ENCODE results near the gene C4orf50. TPM values are rescaled to one million over a fixed set of nuclear protein-coding genes. Genes with fewer than 3 reads are reported as not detected.

C4orf50 gene
- total and polyA plus RNA-seq, 11 donors: 0.05 to 0.11 TPM; not detected in 9

DNA sequence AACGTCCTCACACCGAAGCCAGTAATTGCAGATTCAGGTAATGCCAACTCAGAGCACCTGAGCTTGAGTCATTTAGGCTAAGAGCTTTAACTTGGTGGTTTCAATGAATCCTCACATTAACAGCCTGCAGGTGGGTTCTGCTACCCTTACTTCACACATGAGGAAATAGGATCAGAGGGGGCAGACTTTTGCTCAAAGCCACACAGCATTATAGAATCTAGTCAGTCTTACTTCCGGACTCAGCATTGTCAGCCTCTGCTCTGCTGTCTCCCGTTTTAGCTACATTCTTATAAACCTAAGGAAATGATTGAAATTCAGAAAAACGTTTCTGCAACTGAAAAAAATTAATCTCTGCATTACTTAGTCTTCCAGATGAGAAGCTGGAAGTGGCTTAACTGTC lies 6.0 kb downstream of the C4orf50 start:
- H3K4me3 ChIP-seq: no peak overlapping the region
- no peaks in the 10 kb centered on the region for H3K9me3 ChIP-seq
- intact Hi-C loops (cut with DNase I): no loop called here
- ATAC-seq (no peak), DNase-seq (no peak)
- H3K27ac ChIP-seq: no peak overlapping the region
- no peaks in the 10 kb centered on the region for H3K36me3 ChIP-seq
- 66 to 70% (median 67%) methylated on average over 5 of the region's 5 CpGs for WGBS, 4 donors
- peaks cover 3 to 41% (median 15%) of the 10 kb centered on the region in 9 donors for H3K27me3 ChIP-seq
- H3K4me1 ChIP-seq: peaks cover 0 to 11% (median 0%) of the 10 kb centered on the region in 12 donors
- no peak for TF ChIP-seq POLR2A (IDR thresholded peaks at IDR 0.05)
- TF ChIP-seq, protein P1, sequence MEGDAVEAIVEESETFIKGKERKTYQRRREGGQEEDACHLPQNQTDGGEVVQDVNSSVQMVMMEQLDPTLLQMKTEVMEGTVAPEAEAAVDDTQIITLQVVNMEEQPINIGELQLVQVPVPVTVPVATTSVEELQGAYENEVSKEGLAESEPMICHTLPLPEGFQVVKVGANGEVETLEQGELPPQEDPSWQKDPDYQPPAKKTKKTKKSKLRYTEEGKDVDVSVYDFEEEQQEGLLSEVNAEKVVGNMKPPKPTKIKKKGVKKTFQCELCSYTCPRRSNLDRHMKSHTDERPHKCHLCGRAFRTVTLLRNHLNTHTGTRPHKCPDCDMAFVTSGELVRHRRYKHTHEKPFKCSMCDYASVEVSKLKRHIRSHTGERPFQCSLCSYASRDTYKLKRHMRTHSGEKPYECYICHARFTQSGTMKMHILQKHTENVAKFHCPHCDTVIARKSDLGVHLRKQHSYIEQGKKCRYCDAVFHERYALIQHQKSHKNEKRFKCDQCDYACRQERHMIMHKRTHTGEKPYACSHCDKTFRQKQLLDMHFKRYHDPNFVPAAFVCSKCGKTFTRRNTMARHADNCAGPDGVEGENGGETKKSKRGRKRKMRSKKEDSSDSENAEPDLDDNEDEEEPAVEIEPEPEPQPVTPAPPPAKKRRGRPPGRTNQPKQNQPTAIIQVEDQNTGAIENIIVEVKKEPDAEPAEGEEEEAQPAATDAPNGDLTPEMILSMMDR (IDR thresholded peaks at IDR 0.05): no peak

DNA sequence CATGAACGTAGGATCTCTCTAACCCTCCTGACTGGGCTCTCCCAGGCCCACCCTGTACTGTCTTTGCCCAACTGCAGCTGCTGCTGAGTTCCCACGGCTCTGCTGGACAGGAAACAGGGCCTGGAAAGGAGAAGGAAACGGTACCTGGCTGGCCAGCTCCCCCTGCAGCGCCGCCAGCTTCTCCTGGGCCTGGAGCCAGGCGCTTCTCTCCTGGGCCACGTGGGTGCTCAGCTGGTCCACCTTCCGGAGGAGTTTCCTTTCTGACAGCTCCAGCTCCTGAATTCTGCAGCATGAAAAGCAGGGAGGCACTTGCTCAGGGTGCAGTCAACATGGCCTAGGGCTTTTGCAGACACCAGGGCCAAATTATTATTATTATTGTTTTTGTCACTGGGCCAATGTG lies 6.5 kb downstream of the C4orf50 start:
- 14 to 17% (median 14%) methylated on average over 8 of the region's 8 CpGs for WGBS, 4 donors
- peaks cover 0 to 11% (median 0%) of the 10 kb centered on the region in 12 donors for H3K4me1 ChIP-seq
- intact Hi-C loops (cut with DNase I): no loop called here
- no peak overlapping the region for H3K27ac ChIP-seq
- H3K27me3 ChIP-seq: peaks cover 3 to 46% (median 15%) of the 10 kb centered on the region in 9 donors
- DNase-seq: peak in 1 of 5 donors; percentile 35
- ATAC-seq: peak in 2 of 4 donors; percentile 39 to 65
- no peak overlapping the region for H3K4me3 ChIP-seq
- no peak for TF ChIP-seq POLR2A (IDR thresholded peaks at IDR 0.05)
- TF ChIP-seq, protein P1 (IDR thresholded peaks at IDR 0.05): no peak
- no peaks in the 10 kb centered on the region for H3K9me3 ChIP-seq
- H3K36me3 ChIP-seq: no peaks in the 10 kb centered on the region

DNA sequence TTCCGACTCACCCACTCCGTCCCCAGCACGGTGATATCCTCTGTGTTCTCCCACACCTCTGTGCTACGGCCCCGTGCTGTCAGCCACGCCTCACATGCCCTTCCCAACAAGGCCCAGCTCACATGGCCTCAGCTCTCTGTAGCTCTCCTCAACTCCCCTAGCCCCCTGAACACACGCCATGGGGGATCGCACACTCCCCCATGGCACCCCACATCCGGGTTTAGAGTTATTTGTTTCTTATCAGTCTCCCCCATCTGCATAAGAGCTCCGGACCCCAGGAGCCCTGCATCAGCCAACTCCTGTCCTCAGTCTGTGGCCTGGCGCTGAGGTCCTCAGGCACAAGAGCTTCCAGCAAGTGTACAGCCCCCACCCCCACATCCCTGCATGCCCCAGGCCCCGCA lies 7.0 kb downstream of the C4orf50 start:
- Histone ChIP-seq H3K27me3 (peaks cover 3 to 50% (median 16%) of the 10 kb centered on the region in 9 donors), H3K9me3 (no peaks in the 10 kb centered on the region), H3K4me3 (no peak overlapping the region), H3K27ac (no peak overlapping the region), H3K4me1 (peaks cover 0 to 11% (median 0%) of the 10 kb centered on the region in 12 donors), H3K36me3 (no peaks in the 10 kb centered on the region)
- intact Hi-C loops (cut with DNase I): no loop called here
- ATAC-seq (no peak), DNase-seq (no peak)
- TF ChIP-seq, protein P1 (IDR thresholded peaks at IDR 0.05): no peak
- TF ChIP-seq POLR2A (IDR thresholded peaks at IDR 0.05): no peak
- 40 to 56% (median 44%) methylated on average over 11 to 12 of the region's 12 CpGs for WGBS, 4 donors

DNA sequence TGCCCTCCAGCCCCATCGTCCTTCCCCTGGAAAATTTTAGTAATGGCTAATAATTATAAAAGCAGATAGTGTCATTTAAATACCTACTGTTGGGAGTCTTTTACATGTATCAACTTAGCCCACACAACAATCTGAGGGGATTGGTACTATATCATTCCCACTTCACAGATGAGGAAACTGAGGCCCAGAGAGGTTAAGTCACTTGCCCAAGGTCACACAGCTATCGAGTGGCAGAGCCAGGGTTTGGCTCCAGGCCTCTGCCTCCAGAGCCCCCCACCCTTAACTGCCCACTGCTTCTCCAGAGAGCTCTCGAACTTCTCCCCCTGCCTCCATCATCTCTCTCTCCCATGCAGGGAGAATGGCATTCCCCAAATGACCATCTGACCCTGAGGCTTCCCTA lies 7.4 kb downstream of the C4orf50 start:
- H3K4me3 ChIP-seq: no peak overlapping the region
- peaks cover 0 to 11% (median 0%) of the 10 kb centered on the region in 12 donors for H3K4me1 ChIP-seq
- H3K9me3 ChIP-seq: no peaks in the 10 kb centered on the region
- no peak for ATAC-seq
- no peak overlapping the region for H3K27ac ChIP-seq
- no peak for TF ChIP-seq POLR2A (IDR thresholded peaks at IDR 0.05)
- TF ChIP-seq, protein P1 (IDR thresholded peaks at IDR 0.05): no peak
- DNase-seq: no peak
- intact Hi-C loops (cut with DNase I): no loop called here
- WGBS, 4 donors: 65 to 74% (median 69%) methylated on average over 3 of the region's 3 CpGs
- no peaks in the 10 kb centered on the region for H3K36me3 ChIP-seq
- peaks cover 3 to 55% (median 19%) of the 10 kb centered on the region in 9 donors for H3K27me3 ChIP-seq

All from heart left ventricle (tissue), 16 donors.